Measurements from ENCODE around the gene OPCML.

The OPCML gene

DNA sequence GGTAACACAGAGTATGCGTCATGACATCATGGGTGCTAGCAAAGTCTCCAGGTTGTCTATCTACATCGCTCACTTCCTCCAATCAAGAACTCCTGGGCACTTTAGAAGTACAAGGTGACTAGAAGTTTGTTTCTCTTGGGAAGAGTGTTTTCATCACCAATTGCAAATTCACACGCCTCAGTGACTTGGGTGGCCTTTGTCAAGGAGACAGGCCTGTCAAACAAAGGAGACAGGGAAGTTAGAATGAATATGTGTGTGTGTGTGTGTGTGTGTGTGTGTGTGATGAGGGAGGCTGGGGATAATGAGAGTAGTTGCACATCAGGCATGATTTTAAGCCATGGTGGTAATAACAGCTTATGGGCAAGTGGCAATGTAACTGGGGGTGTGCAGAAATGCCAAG, 953.2 kb downstream of the OPCML start:
- no peak for DNase-seq

- DNase-seq: no peak
Measured at GRCh38 chr11:132578580-132578979, 953.7 kb downstream of the OPCML start.

DNA sequence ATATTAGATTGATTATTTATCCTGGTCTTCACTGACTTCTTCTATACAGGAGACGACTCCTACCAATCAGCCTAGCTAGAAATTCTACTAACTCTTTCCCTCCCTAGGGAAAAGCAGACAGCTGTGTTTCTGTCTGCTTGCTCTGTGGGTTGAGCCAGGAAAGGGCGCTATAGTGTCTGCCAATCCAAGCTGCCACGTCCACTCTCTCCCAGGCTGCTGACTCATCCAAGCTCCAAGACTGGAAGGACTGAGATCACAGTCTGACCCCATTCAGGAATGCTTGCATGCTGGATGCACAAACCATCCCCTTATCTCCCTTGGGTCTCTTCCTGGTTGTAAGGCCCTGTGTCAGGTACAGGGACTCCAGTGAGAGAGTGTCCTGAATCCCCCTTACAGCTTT, 955.6 kb downstream of the OPCML start:
- DNase-seq: no peak

DNA sequence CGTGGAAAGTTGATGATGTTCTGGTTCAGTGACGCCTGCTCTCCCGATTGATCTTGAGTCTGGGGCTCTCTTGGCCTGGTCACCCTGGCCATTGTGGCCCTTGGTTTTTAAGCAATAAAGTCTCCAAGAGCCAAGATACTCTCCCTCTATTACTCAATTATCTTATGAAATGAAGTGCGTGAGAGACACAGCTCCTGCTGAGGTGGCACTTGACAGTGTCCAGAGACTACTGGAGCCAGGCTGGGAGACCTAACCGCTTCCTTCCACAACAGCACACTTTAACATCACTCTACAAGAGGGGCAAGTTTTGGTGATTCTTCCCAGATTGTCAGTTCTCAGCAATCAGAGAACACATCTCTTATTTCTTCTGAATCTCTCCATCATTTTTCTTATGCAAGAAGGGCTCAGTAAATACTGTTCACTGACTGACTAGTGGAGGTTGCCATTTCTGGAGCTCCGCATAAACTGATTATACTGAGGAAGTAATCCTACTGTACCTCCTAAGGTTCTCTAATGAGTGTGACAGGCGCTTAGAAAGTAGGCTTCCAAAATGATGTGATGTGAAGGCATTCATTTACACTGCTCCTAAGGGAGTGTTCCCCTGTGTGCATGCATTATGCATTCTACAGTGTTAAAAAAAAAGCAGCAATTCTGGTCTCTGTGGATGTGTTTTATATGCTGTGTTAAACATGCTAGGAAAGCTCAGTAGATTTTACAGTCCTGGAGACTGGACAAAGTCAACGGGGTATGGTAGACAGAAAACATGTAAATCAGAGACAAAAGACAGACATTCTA, 968.0 kb downstream of the OPCML start:
- no peak for DNase-seq

DNA sequence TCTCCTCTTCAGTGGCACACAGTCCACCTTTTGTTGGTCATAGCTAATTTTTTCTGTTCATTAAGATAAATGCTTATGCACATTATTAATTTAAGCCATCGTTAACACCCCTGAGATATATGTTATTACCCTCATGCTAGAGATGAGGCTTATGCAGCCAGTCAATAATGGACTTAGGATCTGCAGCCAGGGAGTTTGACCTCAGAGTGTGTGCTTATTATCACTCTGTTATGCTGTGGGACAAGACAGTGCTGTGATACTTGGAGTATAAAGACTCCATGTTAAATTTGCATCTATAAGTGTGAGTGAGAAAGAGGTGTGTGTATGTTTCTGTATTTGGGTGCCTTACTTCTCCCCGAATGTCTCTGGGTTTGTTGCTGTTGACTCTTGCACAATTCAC, 969.3 kb downstream of the OPCML start:
- DNase-seq: no peak

GRCh38 chr11:132561937-132562336, 970.4 kb downstream of the OPCML start:
- no peak for DNase-seq

DNA sequence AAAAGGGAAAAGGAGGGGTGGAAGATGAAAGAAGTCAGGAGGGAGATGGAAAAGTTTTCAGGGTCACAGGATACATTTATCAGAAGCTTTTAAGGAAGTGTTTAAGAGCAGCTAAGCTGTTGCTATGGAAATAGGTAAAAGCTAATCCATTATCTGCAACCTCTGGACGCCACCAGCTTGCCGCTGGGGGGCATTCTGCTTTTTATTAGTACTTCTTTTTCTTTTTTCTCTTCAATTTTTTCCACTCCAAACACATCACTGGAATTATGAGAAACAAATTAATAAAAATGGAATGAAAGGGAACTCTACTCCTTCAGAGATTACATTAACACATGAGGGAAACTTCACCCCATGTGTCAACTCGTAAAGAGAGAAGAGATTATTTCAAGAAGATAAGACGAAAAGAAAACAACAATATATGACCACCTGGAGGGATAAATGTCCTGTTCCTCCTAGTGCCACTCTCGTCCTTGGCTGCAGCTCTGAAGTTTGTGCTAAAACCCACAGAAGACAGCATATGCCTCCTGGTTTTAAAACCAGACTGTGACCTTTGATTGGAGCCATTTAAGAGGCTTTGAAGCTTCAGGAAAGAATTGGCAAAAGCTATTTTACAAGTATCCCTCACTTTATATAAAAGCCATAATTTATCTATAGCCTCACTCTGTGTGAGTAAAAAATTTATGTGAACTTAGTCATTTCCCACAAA, 972.8 kb downstream of the OPCML start:
- DNase-seq: no peak

GRCh38 chr11:132556316-132556715, 976.0 kb downstream of the OPCML start:
- peak; percentile 70 for DNase-seq

DNA sequence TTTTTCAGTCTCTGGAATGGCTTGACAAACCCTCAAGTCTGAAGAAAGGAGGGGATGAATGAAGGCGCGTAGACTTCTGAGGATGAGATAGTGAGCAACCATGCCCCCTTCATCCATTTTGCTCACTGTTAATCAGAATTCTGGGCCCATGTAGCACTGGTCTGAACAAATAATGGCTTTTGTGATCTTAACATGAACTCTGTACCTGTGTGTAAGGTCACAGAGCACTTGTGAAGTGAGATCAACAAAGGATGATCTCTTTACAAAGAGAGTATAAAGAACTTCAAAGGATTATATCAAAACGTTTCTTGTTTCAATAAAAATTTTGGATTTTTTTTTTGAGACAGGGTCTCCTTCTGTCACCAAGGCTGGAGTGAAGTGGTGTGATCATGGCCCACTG, 976.7 kb downstream of the OPCML start:
- DNase-seq: no peak

DNA sequence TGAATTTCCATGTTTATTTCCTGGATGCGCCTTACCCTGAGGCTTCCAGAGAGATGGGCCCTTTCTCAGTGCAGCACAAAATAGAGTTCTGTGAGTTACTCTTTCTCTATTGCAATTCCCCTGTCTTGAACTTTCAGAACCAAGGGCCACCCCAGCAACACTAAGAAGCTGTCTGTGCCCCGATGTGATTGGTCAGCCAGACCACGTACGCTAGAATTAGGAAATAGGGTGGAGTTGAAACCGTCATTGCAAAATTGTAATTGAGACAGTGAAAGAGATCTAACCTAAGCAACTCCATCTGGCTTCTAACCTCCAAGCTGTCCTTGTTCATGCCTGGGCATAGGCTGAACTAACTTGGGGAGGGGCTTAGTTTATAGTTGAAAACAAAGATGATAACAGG, 981.3 kb downstream of the OPCML start:
- DNase-seq: no peak

DNA sequence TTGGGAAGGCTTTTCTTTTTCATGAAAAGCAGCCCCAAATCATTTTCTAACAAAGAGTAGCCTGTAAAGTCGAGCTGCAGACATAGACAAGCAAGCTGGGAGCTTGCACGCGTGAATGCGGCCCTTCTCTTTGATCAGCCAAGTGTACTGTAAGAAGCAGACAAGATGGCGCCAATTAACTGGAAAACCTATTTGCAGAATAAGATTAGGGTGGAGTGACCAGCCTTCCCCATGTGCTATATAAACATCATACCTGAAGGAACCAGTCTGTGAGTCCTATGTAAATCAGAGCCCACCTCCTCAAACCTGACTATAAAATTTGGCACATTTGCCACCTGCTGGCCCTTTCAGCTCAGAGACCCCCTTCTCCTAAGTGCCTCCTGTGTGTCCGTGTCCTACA, 982.7 kb downstream of the OPCML start:
- DNase-seq: no peak

- no peak for DNase-seq
Measured at GRCh38 chr11:132549001-132549400, 983.3 kb downstream of the OPCML start.

- DNase-seq: no peak
Measured at GRCh38 chr11:132544007-132544406, 988.3 kb downstream of the OPCML start.

GRCh38 chr11:132541794-132542193, 990.5 kb downstream of the OPCML start:
- no peak for DNase-seq

- no peak for DNase-seq
Measured at GRCh38 chr11:132540581-132540980, 991.7 kb downstream of the OPCML start.

GRCh38 chr11:132539590-132540368, 992.5 kb downstream of the OPCML start:
- DNase-seq: no peak

DNA sequence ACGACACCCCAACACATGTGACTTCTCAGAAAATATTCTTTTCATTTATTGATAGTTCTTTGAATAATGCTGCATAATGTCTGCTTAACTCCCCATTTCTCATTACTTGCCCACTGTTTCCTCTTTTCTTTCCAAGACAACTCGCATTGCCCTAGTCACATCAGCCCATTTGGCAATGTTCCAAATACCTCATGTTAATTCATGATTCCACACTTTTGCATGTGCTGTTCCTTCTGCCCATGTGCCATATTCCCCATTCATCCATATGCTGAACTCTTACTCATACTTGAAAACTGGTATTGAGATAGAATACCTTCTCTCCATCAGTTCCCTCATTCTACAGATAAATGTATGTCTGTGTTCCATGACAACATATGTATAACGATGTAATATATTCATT, 993.7 kb downstream of the OPCML start:
- no peak for DNase-seq

- no peak for DNase-seq
Measured at GRCh38 chr11:132535830-132536229, 996.5 kb downstream of the OPCML start.

DNA sequence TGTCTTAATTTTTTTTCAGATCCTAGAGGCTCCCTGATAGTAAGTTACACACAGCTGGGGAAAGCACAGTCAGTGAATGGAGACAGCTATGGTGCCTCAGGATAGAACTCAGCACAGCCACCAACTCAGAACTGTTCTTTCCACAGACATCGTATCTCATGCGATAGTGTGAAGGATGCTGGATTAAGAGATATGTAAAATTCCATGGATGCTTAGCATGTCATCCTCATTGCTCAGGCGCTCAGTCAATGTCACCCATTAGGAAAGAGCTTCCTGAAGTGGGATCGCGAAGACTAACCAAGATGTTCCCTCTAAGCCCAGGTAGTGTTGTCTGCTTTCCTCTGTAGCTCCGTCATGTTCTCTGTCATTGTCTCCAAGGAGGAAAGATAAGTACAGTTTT, 1000.4 kb downstream of the OPCML start:
- no peak for DNase-seq

DNA sequence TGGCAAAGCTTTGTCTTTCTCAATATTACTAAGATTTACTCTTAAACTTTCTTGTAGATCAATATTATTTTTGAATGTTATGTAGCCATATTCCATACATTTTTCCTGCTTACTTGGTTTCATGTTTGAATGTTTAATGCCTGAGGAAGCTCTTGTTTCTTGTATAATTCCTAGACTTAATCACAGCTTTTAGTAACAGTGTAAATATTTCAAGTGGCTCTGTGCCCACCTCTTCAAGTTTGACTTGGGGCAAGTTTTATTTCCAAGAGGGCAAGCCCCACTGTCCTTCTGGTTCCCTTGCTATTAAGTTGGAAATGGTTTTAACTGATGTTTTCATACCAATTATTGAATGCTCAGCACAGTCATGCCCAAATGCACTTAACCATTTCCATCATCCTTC, 1004.1 kb downstream of the OPCML start:
- no peak for DNase-seq

GRCh38 chr11:132523929-132524328, 1008.4 kb downstream of the OPCML start:
- no peak for DNase-seq

DNA sequence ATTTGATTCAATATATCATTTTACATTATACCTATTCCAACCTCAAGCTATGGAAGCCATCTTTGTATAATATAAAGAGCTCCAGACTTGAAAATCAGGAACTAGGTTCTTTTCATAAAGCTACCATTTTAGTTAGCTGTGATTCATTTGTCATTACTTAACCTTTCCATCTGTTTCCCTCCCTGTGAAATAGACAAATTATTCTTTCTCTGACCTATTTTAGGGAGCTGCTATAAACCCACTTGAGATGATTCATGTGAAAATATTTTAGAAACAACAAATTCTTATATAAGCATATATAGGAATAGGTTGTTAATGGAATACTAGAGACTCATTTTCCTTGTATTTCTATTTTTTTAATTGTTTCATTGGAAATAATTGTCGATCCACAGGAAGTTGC, 1012.1 kb downstream of the OPCML start:
- no peak for DNase-seq

DNA sequence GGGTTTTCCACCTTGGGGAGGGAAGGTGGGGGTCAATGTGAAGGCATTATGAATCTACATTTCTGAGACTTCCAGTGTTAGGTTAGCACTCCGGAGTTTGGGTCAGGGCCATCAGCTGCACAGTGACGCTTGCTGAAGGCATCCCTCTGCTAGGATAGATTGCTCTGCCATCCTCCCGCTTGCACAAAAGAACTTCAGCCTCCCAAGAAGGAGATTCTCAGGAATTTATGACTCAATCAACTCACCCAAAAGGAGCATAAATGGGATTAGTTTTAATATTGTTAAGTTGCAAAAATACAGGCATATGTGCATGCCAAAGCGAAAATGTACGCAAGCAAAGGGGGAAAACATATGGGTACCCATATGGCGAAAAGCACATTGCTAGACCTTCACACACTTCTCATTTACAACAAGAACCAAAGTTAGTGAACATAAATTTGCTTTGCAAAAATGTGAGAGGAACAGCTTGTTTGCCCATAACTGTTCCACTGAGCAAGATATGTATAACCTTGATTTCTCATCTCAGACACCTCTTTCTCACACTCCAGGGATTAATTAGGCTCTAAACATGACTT, 1013.0 kb downstream of the OPCML start:
- DNase-seq: no peak
